Mammary epithelial cell (primary cell): ENCODE data around the gene RBM25.

ENCODE experiments used
- CTCF ChIP-seq, 2 donors: IDR thresholded peaks in 1 of 2; conservative IDR thresholded peaks in 1 of 2; 2 replicates each; pipeline ENCODE4 v1.5.1; 2011 to 2012; ENCODE audit warnings: inconsistent platforms in 2 of 2, low read length in 2 of 2, mild to moderate bottlenecking in 2 of 2, control low read depth in 1 of 2, low read depth in 1 of 2; ENCODE audit not compliant: insufficient read depth in 1 of 2; ENCODE audit errors: extremely low read depth in 1 of 2
- EZH2 ChIP-seq: IDR thresholded peaks from 2 replicates; pipeline ENCODE4 v1.6.1; 2012; ENCODE audit warnings: low read length, inconsistent platforms, borderline replicate concordance

DNA sequence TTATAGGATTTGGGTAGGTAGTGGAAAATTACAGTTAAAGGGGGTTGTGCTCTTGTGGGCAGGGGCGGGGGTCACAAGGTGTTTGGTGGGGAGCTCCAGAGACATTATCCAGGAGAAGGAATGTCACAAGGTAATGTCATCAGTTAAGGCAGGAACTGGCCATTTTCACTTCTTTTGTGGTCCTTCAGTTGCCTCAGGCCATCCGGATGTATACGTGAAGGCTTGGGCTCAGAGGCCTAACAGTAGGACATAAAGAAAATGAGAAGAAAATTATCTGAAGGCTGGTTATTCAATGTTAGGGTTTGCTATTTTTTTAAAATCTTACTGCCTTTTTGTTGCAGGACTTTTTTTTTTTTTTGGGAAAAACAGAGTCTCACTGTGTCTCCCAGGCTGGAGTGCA is 75.5 kb downstream of the RBM25 start:
- TF ChIP-seq CTCF (conservative IDR thresholded peaks at IDR 0.05 in 1 of 2, IDR thresholded peaks at IDR 0.05 in 1 of 2; ENCODE audit: extremely low read depth in 1 of 2, insufficient read depth in 1 of 2, low read depth in 1 of 2, low read length in 2 of 2) (no peak), EZH2 (no peak)
